ENCODE measurements around the gene SIM1.

SIM1 gene

GRCh38 chr6:100455230-100456124 is 9.2 kb downstream of the SIM1 start:
- DNase-seq = no peak

- DNase-seq = no peak
Measured at GRCh38 chr6:100454551-100455229, 10.0 kb downstream of the SIM1 start.

GRCh38 chr6:100453701-100454521 is 10.8 kb downstream of the SIM1 start:
- DNase-seq = no peak

- no peak for DNase-seq
Measured at GRCh38 chr6:100452998-100453397, 11.7 kb downstream of the SIM1 start.

GRCh38 chr6:100451577-100451976 is 13.1 kb downstream of the SIM1 start:
- no peak for DNase-seq

GRCh38 chr6:100449239-100449691 is 15.5 kb downstream of the SIM1 start:
- no peak for DNase-seq

GRCh38 chr6:100447900-100448748 is 16.6 kb downstream of the SIM1 start:
- no peak for DNase-seq

GRCh38 chr6:100447081-100447899 is 17.4 kb downstream of the SIM1 start:
- no peak for DNase-seq

- DNase-seq = no peak
Measured at GRCh38 chr6:100446115-100447080, 18.3 kb downstream of the SIM1 start.

GRCh38 chr6:100445512-100445911 is 19.2 kb downstream of the SIM1 start:
- no peak for DNase-seq

GRCh38 chr6:100440935-100441334 is 23.8 kb downstream of the SIM1 start:
- DNase-seq = no peak

GRCh38 chr6:100435299-100435698 is 29.4 kb downstream of the SIM1 start:
- DNase-seq = no peak

GRCh38 chr6:100433726-100434435 is 30.8 kb downstream of the SIM1 start:
- no peak for DNase-seq

GRCh38 chr6:100432136-100432535 is 32.6 kb downstream of the SIM1 start:
- DNase-seq = no peak

- no peak for DNase-seq
Measured at GRCh38 chr6:100430962-100431361, 33.8 kb downstream of the SIM1 start.

- DNase-seq = no peak
Measured at GRCh38 chr6:100427452-100427851, 37.3 kb downstream of the SIM1 start.

- DNase-seq = no peak
Measured at GRCh38 chr6:100426744-100427338, 37.9 kb downstream of the SIM1 start.

GRCh38 chr6:100426241-100426640 is 38.5 kb downstream of the SIM1 start:
- DNase-seq = no peak

GRCh38 chr6:100420711-100421110 is 44.0 kb downstream of the SIM1 start:
- DNase-seq = no peak

All from activated CD8-positive, alpha-beta memory T cell treated with anti-CD3 and anti-CD28 coated beads for 24 hours (primary cell).